Measurements from ENCODE around the gene TMEM131. TPM values are rescaled to one million over a fixed set of nuclear protein-coding genes. Genes with fewer than 3 reads are reported as not detected.

TMEM131 gene
- total and polyA plus RNA-seq, 2 experiments from 2014 or later = 9.2 to 22.7 TPM

DNA sequence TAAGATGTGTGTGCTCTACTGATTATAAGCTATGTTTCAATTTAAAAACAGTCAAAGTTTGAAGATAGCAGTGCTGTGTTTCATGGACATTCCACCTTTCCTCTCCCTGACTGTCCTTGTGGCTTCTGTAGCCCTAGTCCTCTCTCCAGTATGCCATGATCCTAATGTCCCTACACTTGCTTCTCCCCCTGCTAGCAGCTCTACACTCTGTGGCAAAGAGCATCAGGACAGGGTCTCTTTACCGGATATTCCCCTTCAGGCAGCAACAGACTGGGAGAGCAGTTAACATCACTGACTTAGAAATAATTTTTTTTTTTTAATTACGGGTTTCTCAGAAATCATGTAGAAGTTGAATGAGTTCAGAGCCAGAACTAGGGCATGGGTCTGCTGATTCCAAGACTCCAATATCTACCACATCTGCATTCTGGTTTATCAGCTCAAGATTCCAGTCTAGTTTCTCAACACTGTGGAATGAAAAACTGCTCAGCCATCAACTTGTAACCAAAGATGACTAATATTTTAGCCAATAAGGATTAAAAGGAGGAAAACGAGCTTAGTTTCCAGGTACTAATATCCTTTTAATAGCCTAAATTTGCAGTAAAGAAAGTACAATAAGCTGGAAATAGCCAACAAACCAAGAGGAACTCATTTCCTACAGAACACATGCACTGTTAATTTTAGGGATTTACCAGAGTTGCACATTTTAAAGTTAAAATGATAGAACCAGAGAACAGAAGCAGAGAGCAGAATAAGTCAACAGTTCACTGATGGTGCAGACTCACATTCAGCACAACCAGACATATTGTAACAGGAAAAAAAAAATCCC, 45.2 kb downstream of the TMEM131 start:
- Histone ChIP-seq H3K4me1 (ENCODE audit: insufficient read depth) (no peaks in the 10 kb centered on the region), H3K9me2 (ENCODE audit: insufficient read depth) (no peaks in the 10 kb centered on the region), H3K36me3 (ENCODE audit: insufficient read depth) (no peaks in the 10 kb centered on the region), H4K20me1 (replicated peaks; ENCODE audit: insufficient read depth) (no peaks in the 10 kb centered on the region; the same call in 1 of the 2 replicates), H3K4me2 (no peak overlapping the region), H2AFZ (no peak overlapping the region), H3K27ac (ENCODE audit: low read depth) (no peak overlapping the region), H3K4me3 (no peak overlapping the region), H3F3A (replicated peaks; ENCODE audit: low read depth) (no peaks in the 10 kb centered on the region), H3K27me3 (ENCODE audit: insufficient read depth) (no peaks in the 10 kb centered on the region), H3K79me2 (replicated peaks; ENCODE audit: insufficient read depth) (peaks cover 94% of the 10 kb centered on the region)
- Mint-ChIP-seq H3K9me3 (no peaks in the 10 kb centered on the region), H3K4me3 (no peak overlapping the region), H3K27ac (no peak overlapping the region), H3K4me1 (peaks cover 14% of the 10 kb centered on the region), H3K27me3 (ENCODE audit: insufficient read depth, low read depth, poor library complexity) (peaks cover 4% of the 10 kb centered on the region), H3K36me3 (ENCODE audit: low read depth) (0 out of 3 replicates have a peak, but pooled peaks cover 2% of the 10 kb centered on the region)
- 0 out of 3 replicates have a peak, but pooled peaks have one; percentile 24 for ATAC-seq
- no peak for DNase-seq (ENCODE audit: low spot score)
- TF ChIP-seq STAT1 (IDR thresholded peaks at IDR 0.05; ENCODE audit: unreplicated experiment) = no peak
- TF ChIP-seq, protein P1, sequence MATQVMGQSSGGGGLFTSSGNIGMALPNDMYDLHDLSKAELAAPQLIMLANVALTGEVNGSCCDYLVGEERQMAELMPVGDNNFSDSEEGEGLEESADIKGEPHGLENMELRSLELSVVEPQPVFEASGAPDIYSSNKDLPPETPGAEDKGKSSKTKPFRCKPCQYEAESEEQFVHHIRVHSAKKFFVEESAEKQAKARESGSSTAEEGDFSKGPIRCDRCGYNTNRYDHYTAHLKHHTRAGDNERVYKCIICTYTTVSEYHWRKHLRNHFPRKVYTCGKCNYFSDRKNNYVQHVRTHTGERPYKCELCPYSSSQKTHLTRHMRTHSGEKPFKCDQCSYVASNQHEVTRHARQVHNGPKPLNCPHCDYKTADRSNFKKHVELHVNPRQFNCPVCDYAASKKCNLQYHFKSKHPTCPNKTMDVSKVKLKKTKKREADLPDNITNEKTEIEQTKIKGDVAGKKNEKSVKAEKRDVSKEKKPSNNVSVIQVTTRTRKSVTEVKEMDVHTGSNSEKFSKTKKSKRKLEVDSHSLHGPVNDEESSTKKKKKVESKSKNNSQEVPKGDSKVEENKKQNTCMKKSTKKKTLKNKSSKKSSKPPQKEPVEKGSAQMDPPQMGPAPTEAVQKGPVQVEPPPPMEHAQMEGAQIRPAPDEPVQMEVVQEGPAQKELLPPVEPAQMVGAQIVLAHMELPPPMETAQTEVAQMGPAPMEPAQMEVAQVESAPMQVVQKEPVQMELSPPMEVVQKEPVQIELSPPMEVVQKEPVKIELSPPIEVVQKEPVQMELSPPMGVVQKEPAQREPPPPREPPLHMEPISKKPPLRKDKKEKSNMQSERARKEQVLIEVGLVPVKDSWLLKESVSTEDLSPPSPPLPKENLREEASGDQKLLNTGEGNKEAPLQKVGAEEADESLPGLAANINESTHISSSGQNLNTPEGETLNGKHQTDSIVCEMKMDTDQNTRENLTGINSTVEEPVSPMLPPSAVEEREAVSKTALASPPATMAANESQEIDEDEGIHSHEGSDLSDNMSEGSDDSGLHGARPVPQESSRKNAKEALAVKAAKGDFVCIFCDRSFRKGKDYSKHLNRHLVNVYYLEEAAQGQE (IDR thresholded peaks at IDR 0.05; ENCODE audit: unreplicated experiment) = no peak
- no peak for TF ChIP-seq JUNB (IDR thresholded peaks at IDR 0.05; ENCODE audit: unreplicated experiment)
- TF ChIP-seq POLR2AphosphoS5 (IDR thresholded peaks at IDR 0.05; ENCODE audit: low read depth) = no peak
- TF ChIP-seq, protein P2, sequence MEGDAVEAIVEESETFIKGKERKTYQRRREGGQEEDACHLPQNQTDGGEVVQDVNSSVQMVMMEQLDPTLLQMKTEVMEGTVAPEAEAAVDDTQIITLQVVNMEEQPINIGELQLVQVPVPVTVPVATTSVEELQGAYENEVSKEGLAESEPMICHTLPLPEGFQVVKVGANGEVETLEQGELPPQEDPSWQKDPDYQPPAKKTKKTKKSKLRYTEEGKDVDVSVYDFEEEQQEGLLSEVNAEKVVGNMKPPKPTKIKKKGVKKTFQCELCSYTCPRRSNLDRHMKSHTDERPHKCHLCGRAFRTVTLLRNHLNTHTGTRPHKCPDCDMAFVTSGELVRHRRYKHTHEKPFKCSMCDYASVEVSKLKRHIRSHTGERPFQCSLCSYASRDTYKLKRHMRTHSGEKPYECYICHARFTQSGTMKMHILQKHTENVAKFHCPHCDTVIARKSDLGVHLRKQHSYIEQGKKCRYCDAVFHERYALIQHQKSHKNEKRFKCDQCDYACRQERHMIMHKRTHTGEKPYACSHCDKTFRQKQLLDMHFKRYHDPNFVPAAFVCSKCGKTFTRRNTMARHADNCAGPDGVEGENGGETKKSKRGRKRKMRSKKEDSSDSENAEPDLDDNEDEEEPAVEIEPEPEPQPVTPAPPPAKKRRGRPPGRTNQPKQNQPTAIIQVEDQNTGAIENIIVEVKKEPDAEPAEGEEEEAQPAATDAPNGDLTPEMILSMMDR (conservative IDR thresholded peaks at IDR 0.05; ENCODE audit: low read depth in 2 of 2) = no peak
- no peak for TF ChIP-seq EZH2 (IDR thresholded peaks at IDR 0.05; ENCODE audit: low read depth, unreplicated experiment)
- TF ChIP-seq NANOG (IDR thresholded peaks at IDR 0.05; ENCODE audit: borderline replicate concordance) = no peak
- TF ChIP-seq EZH2phosphoT487 (IDR thresholded peaks at IDR 0.05; ENCODE audit: unreplicated experiment) = no peak
- no peak for TF ChIP-seq CREB1 (CRISPR knock-in tag; IDR thresholded peaks at IDR 0.05; ENCODE audit: low read depth)
- TF ChIP-seq ZNF462 (CRISPR knock-in tag; IDR thresholded peaks at IDR 0.05) = no peak
- TF ChIP-seq ZNF114 (CRISPR knock-in tag; IDR thresholded peaks at IDR 0.05) = no peak
